ENCODE data around the gene UIMC1. TPM values are rescaled to one million over a fixed set of nuclear protein-coding genes. Genes with fewer than 3 reads are reported as not detected.

UIMC1 gene
- total and polyA plus RNA-seq, 3 donors from 2014 or later = 78.3 to 141 (median 89.9) TPM

GRCh38 chr5:176901260-176902101 lies 105.1 kb downstream of the UIMC1 start:
- intact Hi-C loops (cut with DNase I; ENCODE audit: low total_unique reads) = no loop called here
- no peak for TF ChIP-seq CTCF (IDR thresholded peaks at IDR 0.05)
- TF ChIP-seq POLR2A (IDR thresholded peaks at IDR 0.05) = no peak
- no peaks in the 10 kb centered on the region for H3K27me3 ChIP-seq
- 83 to 89% methylated on average over 12 of the region's 12 CpGs for WGBS, 2 donors
- H3K4me3 ChIP-seq = no peak overlapping the region
- H3K36me3 ChIP-seq (ENCODE audit: low read depth, missing control alignments) = no peaks in the 10 kb centered on the region
- no peaks in the 10 kb centered on the region for H3K9me3 ChIP-seq
- no peak for DNase-seq
- no peak overlapping the region for H3K27ac ChIP-seq
- H3K4me1 ChIP-seq = no peaks in the 10 kb centered on the region

GRCh38 chr5:176900780-176901204 lies 105.8 kb downstream of the UIMC1 start:
- WGBS, 2 donors = 66 to 71% methylated on average over 7 of the region's 7 CpGs
- peak; percentile 13 for DNase-seq

GRCh38 chr5:176899946-176900779 lies 106.4 kb downstream of the UIMC1 start:
- Histone ChIP-seq H3K4me1 (no peaks in the 10 kb centered on the region), H3K27ac (no peak overlapping the region), H3K9me3 (no peaks in the 10 kb centered on the region), H3K27me3 (no peaks in the 10 kb centered on the region), H3K36me3 (ENCODE audit: low read depth, missing control alignments) (no peaks in the 10 kb centered on the region), H3K4me3 (no peak overlapping the region)
- intact Hi-C loops (cut with DNase I; ENCODE audit: low total_unique reads) = no loop called here
- DNase-seq = peak; percentile 16
- TF ChIP-seq CTCF (IDR thresholded peaks at IDR 0.05) (no peak), POLR2A (IDR thresholded peaks at IDR 0.05) (no peak)
- 79 to 85% methylated on average over 4 of the region's 4 CpGs for WGBS, 2 donors

More at GRCh38 chr5:176900780-176901204, 105.8 kb downstream of the UIMC1 start:
- no peak overlapping the region for H3K27ac ChIP-seq
- H3K27me3 ChIP-seq = no peaks in the 10 kb centered on the region
- TF ChIP-seq CTCF (IDR thresholded peaks at IDR 0.05) (no peak), POLR2A (IDR thresholded peaks at IDR 0.05) (no peak)
- intact Hi-C loops (cut with DNase I; ENCODE audit: low total_unique reads) = no loop called here
- no peaks in the 10 kb centered on the region for H3K9me3 ChIP-seq
- no peak overlapping the region for H3K4me3 ChIP-seq
- H3K4me1 ChIP-seq = no peaks in the 10 kb centered on the region
- H3K36me3 ChIP-seq (ENCODE audit: low read depth, missing control alignments) = no peaks in the 10 kb centered on the region

- Histone ChIP-seq H3K4me1 (no peaks in the 10 kb centered on the region), H3K4me3 (no peak within 1 kb of the TSS), H3K36me3 (ENCODE audit: low read depth, missing control alignments) (no peaks in the 10 kb centered on the region), H3K27ac (no peak within 1 kb of the TSS), H3K9me3 (no peaks in the 10 kb centered on the region), H3K27me3 (no peaks in the 10 kb centered on the region)
- DNase-seq = peak; percentile 19
- TF ChIP-seq CTCF (IDR thresholded peaks at IDR 0.05) (no peak), POLR2A (IDR thresholded peaks at IDR 0.05) (no peak)
- 77 to 86% methylated on average over 9 of the region's 9 CpGs for WGBS, 2 donors
- intact Hi-C loops (cut with DNase I; ENCODE audit: low total_unique reads) = no loop called here
These were observed 107.2 kb downstream of the UIMC1 start, which contains the start of gene HK3 for GRCh38 chr5:176899296-176899891. HK3 (minus strand) TSS chr5:176899346; CDS start chr5:176896159, 3,187 bp downstream.

Measured in testis (tissue), 3 donors.